Chondrocyte (in vitro differentiated cells): ENCODE results near the gene SERPINE1. TPM values are rescaled to one million over a fixed set of nuclear protein-coding genes. Genes with fewer than 3 reads are reported as not detected.
A peak's percentile ranks its signal among the peaks of the same experiment; 100 is the strongest.

Experiments
- DNase-seq: peaks from one replicate; pipeline ENCODE4 v3.0.0; 2021; ENCODE audit warnings: mixed read lengths, low spot score
- H3K27ac Mint-ChIP-seq: one replicate; pipeline ENCODE4 v1.8.0; 2021; ENCODE audit warnings: mild to moderate bottlenecking, moderate library complexity, mixed read lengths; ENCODE audit not compliant: unreplicated experiment
- H3K27me3 Mint-ChIP-seq: 2 replicates; pipeline ENCODE4 v1.8.0; 2021; ENCODE audit warnings: low read depth, mixed read lengths
- H3K36me3 Mint-ChIP-seq: 2 replicates; pipeline ENCODE4 v1.8.0; 2021; ENCODE audit warnings: low read depth, mixed read lengths
- H3K4me1 Mint-ChIP-seq: 2 replicates; pipeline ENCODE4 v1.8.0; 2021; ENCODE audit warnings: low read depth, mild to moderate bottlenecking, mixed read lengths
- H3K4me3 Mint-ChIP-seq: one replicate; pipeline ENCODE4 v1.8.0; 2021; ENCODE audit warnings: mild to moderate bottlenecking, moderate library complexity, mixed read lengths; ENCODE audit not compliant: unreplicated experiment
- H3K9me3 Mint-ChIP-seq: 2 replicates; pipeline ENCODE4 v1.8.0; 2021; ENCODE audit warnings: low read depth, mixed read lengths
- CTCF ChIP-seq: fragments of 200-600 bp; sonication (generic); IDR thresholded peaks from 2 replicates; pipeline ENCODE4 v1.5.0; 2021; ENCODE audit warnings: antibody characterized with exemption, mild to moderate bottlenecking, moderate library complexity
- total RNA-seq: library from RNA; stranded (reverse); gene quantifications from 3 replicates; pipeline ENCODE4 v1.2.1, GENCODE V29; 2021

Gene SERPINE1
- total RNA-seq, 1 donor from 2014 or later, result 1,180 TPM

- no peak for DNase-seq
- peak; percentile 43 for TF ChIP-seq CTCF
- Mint-ChIP-seq H3K27ac (no peak overlapping the region), H3K4me1 (peaks cover 13% of the 10 kb centered on the region), H3K36me3 (peaks cover 18% of the 10 kb centered on the region), H3K9me3 (no peaks in the 10 kb centered on the region), H3K27me3 (no peaks in the 10 kb centered on the region), H3K4me3 (no peak overlapping the region)
Observed at GRCh38 chr7:101156277-101156676, 29.4 kb downstream of the SERPINE1 start.

DNA sequence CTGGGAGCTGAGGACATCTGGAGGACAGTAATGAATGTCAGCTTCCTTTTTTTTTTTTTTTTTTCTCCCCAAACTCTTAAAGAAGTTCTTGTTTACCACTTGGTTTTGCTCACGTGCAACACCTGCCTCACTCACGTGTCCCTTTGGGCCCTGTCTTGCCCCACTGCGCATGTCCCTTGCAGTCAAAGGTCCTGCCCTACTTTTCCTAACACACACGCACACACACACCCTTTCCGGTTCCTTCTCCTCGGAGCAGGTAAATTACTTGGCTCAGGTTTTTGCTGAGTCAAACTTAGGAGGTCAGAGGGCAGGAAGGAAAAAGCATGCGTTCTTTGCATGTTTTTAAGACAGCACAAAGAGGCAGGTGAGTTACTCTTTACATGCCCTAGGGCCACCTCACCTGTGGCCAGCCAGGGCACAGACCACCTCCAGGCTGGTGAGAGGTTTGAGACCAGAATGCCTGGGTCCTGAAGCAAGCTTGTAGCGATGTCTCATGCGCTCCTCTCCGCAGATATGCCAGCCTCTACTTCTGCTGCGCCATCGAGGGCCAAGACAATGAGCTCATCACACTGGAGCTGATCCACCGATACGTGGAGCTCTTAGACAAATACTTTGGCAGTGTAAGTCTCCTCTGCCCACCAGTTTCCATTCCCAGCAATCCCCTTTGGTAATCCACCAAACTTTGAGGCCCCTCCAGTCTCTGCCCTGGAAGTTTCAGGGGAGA, 30.1 kb downstream of the SERPINE1 start:
- Mint-ChIP-seq H3K4me3 (no peak overlapping the region), H3K4me1 (peaks cover 13% of the 10 kb centered on the region), H3K9me3 (no peaks in the 10 kb centered on the region), H3K27me3 (no peaks in the 10 kb centered on the region), H3K36me3 (peaks cover 18% of the 10 kb centered on the region), H3K27ac (no peak overlapping the region)
- no peak for TF ChIP-seq CTCF
- no peak for DNase-seq

GRCh38 chr7:101159696-101160674, 33.1 kb downstream of the SERPINE1 start:
- Mint-ChIP-seq H3K4me1 (peaks cover 25% of the 10 kb centered on the region), H3K9me3 (no peaks in the 10 kb centered on the region), H3K27ac (no peak overlapping the region), H3K36me3 (peaks cover 18% of the 10 kb centered on the region), H3K4me3 (no peak overlapping the region), H3K27me3 (no peaks in the 10 kb centered on the region)
- no peak for TF ChIP-seq CTCF
- DNase-seq, result no peak

DNA sequence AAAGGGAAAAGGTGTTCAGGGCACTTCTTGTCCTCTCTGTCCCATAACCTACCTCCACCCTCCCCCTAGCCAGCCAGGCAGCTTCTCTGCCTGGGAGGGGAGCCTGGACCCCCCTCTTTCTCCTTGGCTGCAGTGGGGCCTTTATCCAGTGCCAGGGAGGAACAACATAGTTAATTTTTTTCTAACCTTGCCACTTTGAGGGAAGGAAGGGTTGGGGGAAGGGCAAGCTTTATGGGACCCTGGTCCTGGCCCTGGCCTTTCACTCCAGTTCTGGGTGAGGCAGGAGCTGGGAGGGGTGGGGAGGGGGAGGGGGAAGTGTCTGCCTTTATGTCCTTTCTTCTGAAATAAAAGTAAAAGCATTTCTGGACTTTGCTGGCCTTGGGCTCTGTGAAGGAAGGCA, 34.0 kb downstream of the SERPINE1 start:
- Mint-ChIP-seq H3K27ac (no peak overlapping the region), H3K36me3 (peaks cover 20% of the 10 kb centered on the region), H3K4me1 (peaks cover 26% of the 10 kb centered on the region), H3K9me3 (no peaks in the 10 kb centered on the region), H3K4me3 (no peak overlapping the region), H3K27me3 (peaks cover 5% of the 10 kb centered on the region)
- DNase-seq, result no peak
- TF ChIP-seq CTCF, result no peak

- peaks cover 30% of the 10 kb centered on the region for H3K4me1 Mint-ChIP-seq
- no peak for DNase-seq
- peaks cover 17% of the 10 kb centered on the region for H3K36me3 Mint-ChIP-seq
- TF ChIP-seq CTCF, result no peak
- H3K27ac Mint-ChIP-seq, result no peak overlapping the region
- peaks cover 10% of the 10 kb centered on the region for H3K27me3 Mint-ChIP-seq
- H3K9me3 Mint-ChIP-seq, result no peaks in the 10 kb centered on the region
- peak overlapping the region; percentile 57 for H3K4me3 Mint-ChIP-seq
Observed at GRCh38 chr7:101161692-101162471, 35.0 kb downstream of the SERPINE1 start.
